Right lobe of liver (tissue), 6 donors: Measurements from ENCODE around the gene FXYD7. TPM values are rescaled to one million over a fixed set of nuclear protein-coding genes. Genes with fewer than 3 reads are reported as not detected.

Experiments used
- ATAC-seq, 4 donors: fragments of 200-7000 bp; cut with Tn5 transposase; one replicate each; pipeline ENCODE4 v1.9.1; 2020; ENCODE audit warnings: mild to moderate bottlenecking in 4 of 4, moderate library complexity in 4 of 4
- DNase-seq, 3 donors: peaks; one replicate each; pipeline ENCODE4 v3.0.0-alpha.2; 2020
- H3K27ac ChIP-seq, 3 donors: fragments of 200-600 bp; one replicate each; pipeline ENCODE4 v1.8.0; 2022
- H3K27me3 ChIP-seq, 2 donors: fragments of 200-600 bp; one replicate each; pipeline ENCODE4 v1.8.0; 2022
- H3K36me3 ChIP-seq, 4 donors: fragments of 200-600 bp; sonication (generic) in 1 of 4; one replicate each; pipeline versions ENCODE4 v1.5.1 to v1.8.0; 2017 to 2022; ENCODE audit warnings: control low read depth in 1 of 4
- H3K4me1 ChIP-seq, 4 donors: fragments of 200-600 bp; sonication (generic) in 1 of 4; one replicate each; pipeline versions ENCODE4 v1.5.1 to v1.8.0; 2017 to 2022; ENCODE audit warnings: control low read depth in 1 of 4
- H3K4me3 ChIP-seq, 3 donors: fragments of 200-600 bp; one replicate each; pipeline ENCODE4 v1.8.0; 2022
- H3K9me3 ChIP-seq, 4 donors: fragments of 200-600 bp; sonication (generic) in 1 of 4; one replicate each; pipeline versions ENCODE4 v1.5.1 to v1.8.0; 2017 to 2022; ENCODE audit warnings: control low read depth in 1 of 4
- POLR2A ChIP-seq: fragments of 450-650 bp; IDR thresholded peaks from one replicate; pipeline ENCODE4 v1.6.1; 2017; ENCODE audit warnings: antibody characterized with exemption, mild to moderate bottlenecking
- WGBS: methylation state at CpG from one replicate; pipeline ENCODE4 v1.1.6; 2018; ENCODE audit warnings: low coverage, low lambda C conversion rate; ENCODE audit not compliant: insufficient coverage; ENCODE audit errors: missing lambda C conversion rate; 5-methylcytosine and 5-hydroxymethylcytosine counted together
- intact Hi-C, 2 donors: fragments of 100-400 bp; cut with DNase I; formaldehyde crosslinking; loops; one replicate each; pipeline versions ENCODE4 v1.11.2 to v1.14.1; 2022
- total RNA-seq, 6 experiments: library from RNA; depleted of rRNA in 2 of 6; stranded (reverse); fragments of >200 nt in 2 of 6; fragmentation: NEBNext Ultra II Directional in 3 of 6; extraction: Animal tissue kit (Norgen Biotek cat#: 25700) in 3 of 6; gene quantifications; one replicate each; pipeline versions ENCODE4 v1.1.0 to v1.2.4, GENCODE V29; 2016 to 2023
- TF ChIP-seq, protein P1 (sequence below), 4 donors: fragments of 200-600 bp in 3 of 4; fragments of 450-650 bp in 1 of 4; IDR thresholded peaks; one replicate each; pipeline versions ENCODE4 v1.5.1 to v1.8.0; 2016 to 2022; ENCODE audit warnings: antibody characterized with exemption in 4 of 4, mild to moderate bottlenecking in 2 of 4
- donor health status: DM: no; HTN: yes; CAD: no.
- donor health status: DM: no; HTN: no; CAD: no.
- donor health status: DM: no; HTN: no; CAD: no.
- donor health status: DM: no; HTN: yes; CAD: no.
- donor health status: DM: no; HTN: yes; CAD: no.

FXYD7 gene
- total RNA-seq, 6 experiments from 2014 or later, result 0.49 TPM; not detected in 5

DNA sequence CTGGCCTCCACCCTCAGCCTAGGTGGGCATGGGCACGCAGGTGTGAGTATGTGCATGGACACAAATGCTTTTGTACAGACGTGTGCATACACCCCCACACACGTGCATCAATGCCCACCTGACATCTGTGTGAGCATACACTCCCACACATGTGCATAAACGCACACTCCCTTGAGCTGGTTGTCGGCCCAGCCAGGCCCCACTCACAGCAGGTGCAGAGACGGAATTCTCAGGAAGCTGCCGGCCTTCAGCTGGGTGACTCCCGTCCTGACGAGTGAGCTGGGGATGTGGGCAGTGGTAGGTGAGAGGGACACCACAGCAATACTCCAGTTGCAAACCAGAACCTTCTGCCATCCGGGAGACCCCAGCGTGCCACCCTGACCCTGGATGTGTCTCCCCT lies 9.2 kb upstream of the FXYD7 start:
- no peaks in the 10 kb centered on the region for H3K9me3 ChIP-seq
- no peak for TF ChIP-seq POLR2A
- TF ChIP-seq, protein P1, sequence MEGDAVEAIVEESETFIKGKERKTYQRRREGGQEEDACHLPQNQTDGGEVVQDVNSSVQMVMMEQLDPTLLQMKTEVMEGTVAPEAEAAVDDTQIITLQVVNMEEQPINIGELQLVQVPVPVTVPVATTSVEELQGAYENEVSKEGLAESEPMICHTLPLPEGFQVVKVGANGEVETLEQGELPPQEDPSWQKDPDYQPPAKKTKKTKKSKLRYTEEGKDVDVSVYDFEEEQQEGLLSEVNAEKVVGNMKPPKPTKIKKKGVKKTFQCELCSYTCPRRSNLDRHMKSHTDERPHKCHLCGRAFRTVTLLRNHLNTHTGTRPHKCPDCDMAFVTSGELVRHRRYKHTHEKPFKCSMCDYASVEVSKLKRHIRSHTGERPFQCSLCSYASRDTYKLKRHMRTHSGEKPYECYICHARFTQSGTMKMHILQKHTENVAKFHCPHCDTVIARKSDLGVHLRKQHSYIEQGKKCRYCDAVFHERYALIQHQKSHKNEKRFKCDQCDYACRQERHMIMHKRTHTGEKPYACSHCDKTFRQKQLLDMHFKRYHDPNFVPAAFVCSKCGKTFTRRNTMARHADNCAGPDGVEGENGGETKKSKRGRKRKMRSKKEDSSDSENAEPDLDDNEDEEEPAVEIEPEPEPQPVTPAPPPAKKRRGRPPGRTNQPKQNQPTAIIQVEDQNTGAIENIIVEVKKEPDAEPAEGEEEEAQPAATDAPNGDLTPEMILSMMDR (IDR thresholded peaks at IDR 0.05), result no peak
- H3K4me1 ChIP-seq, result peaks cover 0 to 36% (median 9%) of the 10 kb centered on the region in 4 donors
- no peak overlapping the region for H3K27ac ChIP-seq
- intact Hi-C loops, result no loop called here
- 90% methylated on average over 2 of the region's 11 CpGs for WGBS
- H3K27me3 ChIP-seq, result no peaks in the 10 kb centered on the region
- H3K4me3 ChIP-seq, result no peak overlapping the region
- ATAC-seq (no peak), DNase-seq (no peak)
- no peaks in the 10 kb centered on the region for H3K36me3 ChIP-seq

DNA sequence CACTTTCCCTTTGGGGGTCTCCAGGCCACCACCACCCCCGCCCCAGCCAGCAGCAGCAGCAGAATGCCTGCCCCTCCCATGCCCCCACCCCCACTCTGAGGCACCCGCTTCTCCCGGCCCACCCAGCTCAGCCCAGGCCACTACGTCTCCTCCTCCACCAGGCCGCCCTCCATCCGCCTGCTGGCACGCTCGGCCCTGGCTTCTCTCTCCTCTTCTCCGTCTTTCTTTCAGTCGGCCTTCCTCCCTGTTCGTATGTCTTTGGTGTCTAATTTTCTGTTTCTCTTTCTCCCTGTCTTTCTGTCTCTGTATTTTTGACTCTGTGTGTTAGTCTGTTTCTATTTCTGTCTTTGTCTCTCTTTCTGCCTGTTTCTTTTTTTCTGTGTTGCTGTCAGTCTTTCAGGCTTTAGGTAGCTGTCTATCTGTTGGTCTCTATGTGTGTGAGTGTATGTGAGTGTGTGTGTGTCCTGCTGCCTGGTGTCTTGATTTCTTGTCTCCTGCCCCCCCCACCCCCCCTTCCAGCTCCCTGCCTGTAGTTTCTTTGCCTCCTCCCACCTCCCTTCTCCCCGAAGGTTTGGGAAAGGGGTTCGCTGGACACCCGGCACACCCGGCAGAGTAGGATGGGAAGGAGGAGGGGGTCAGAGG lies 8.3 kb upstream of the FXYD7 start, which contains the start of gene LGI4:
TSS of gene LGI4 (minus strand) at position 459 of the 642 bp plus-strand sequence. CDS start at position 80, 379 bp downstream.
- Histone ChIP-seq H3K27me3 (no peaks in the 10 kb centered on the region), H3K36me3 (no peaks in the 10 kb centered on the region), H3K4me3 (no peak within 1 kb of the TSS), H3K27ac (peak within 1 kb of the TSS; percentile 7 to 97 (median 36)), H3K9me3 (no peaks in the 10 kb centered on the region), H3K4me1 (peaks cover 0 to 37% (median 9%) of the 10 kb centered on the region in 4 donors)
- WGBS, result 55% methylated on average over 8 of the region's 15 CpGs
- intact Hi-C loops, result loop anchor here in 1 of 2 donors (5.0 kb wide), 1 partner anchor 92 kb away; the partner anchor contains the start of gene HPN
- no peak for ATAC-seq
- TF ChIP-seq POLR2A, result no peak
- TF ChIP-seq, protein P1 (IDR thresholded peaks at IDR 0.05), result no peak
- DNase-seq, result no peak

- Histone ChIP-seq H3K36me3 (no peaks in the 10 kb centered on the region), H3K4me3 (no peak overlapping the region), H3K9me3 (no peaks in the 10 kb centered on the region), H3K27me3 (no peaks in the 10 kb centered on the region), H3K4me1 (peaks cover 0 to 44% (median 13%) of the 10 kb centered on the region in 4 donors), H3K27ac (peak overlapping the region in 2 of 3 donors; percentile 7 to 97)
- peak; percentile 75 to 82 (median 82) for DNase-seq
- 0% methylated on average over 1 of the region's 7 CpGs for WGBS
- intact Hi-C loops, result loop anchor here in 1 of 2 donors (5.0 kb wide), 1 partner anchor 93 kb away; the partner anchor contains the start of gene HPN
- TF ChIP-seq, protein P1 (IDR thresholded peaks at IDR 0.05), result peak; percentile 89 to 94 (median 92)
- no peak for TF ChIP-seq POLR2A
- peak; percentile 42 to 55 (median 50) for ATAC-seq
Measured at GRCh38 chr19:35135389-35135909, 7.6 kb upstream of the FXYD7 start.

- ATAC-seq (no peak), DNase-seq (no peak)
- WGBS, result 84% methylated on average over 4 of the region's 11 CpGs
- Histone ChIP-seq H3K9me3 (no peaks in the 10 kb centered on the region), H3K36me3 (no peaks in the 10 kb centered on the region), H3K4me3 (no peak overlapping the region), H3K27me3 (no peaks in the 10 kb centered on the region), H3K27ac (peak overlapping the region; percentile 33 to 97 (median 86)), H3K4me1 (peaks cover 0 to 46% (median 14%) of the 10 kb centered on the region in 4 donors)
- TF ChIP-seq, protein P1 (IDR thresholded peaks at IDR 0.05), result no peak
- no peak for TF ChIP-seq POLR2A
- intact Hi-C loops, result loop anchor here in 1 of 2 donors (5.0 kb wide), 1 partner anchor 94 kb away; the partner anchor contains the start of gene HPN
Measured at GRCh38 chr19:35136231-35136630, 6.8 kb upstream of the FXYD7 start.
